ENCODE results near the gene AXIN1.

The AXIN1 gene

DNA sequence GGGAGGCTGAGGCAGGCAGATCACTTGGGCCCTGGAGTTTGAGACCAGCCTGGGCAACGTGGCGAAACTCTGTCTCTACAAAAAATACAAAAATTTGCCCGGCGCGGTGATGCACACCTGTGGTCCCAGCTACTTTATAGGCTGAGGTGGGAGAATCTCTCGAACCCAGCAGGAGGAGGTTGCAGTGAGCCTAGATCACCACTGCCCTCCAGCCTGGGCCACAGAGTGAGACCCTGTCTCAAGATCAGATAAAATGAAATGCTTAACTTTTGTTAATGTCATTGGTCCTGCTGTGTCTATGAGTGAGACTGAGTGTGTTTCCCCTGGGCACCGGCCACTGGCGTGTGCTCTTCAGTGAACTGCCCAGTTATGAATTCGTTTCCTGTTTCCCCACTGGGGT, 107.4 kb downstream of the AXIN1 start:
- DNase-seq (ENCODE audit: low read depth, low spot score), result no peak

DNA sequence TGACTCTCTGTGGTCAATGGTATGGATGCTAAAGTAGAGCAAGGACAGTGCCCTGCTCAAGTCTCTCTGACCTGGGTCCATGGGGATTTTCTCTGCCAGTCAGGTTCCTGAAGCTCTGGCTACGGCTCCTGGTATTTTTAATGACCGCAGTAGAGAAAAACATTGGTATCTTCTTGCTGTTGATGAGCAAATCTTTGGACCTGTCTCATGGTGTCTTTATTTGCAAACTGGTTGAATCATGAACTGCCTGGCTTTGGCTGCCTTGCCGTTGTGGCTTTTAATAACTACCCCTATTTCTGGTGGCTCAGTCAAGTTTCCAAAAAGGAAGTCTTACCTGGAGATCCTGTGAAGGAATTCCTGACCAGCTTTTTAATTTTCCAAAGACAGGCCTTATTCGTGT, 109.2 kb downstream of the AXIN1 start:
- DNase-seq (ENCODE audit: low read depth, low spot score), result no peak

- no peak for DNase-seq (ENCODE audit: low read depth, low spot score)
Observed at GRCh38 chr16:242281-242680, 110.2 kb downstream of the AXIN1 start.

DNA sequence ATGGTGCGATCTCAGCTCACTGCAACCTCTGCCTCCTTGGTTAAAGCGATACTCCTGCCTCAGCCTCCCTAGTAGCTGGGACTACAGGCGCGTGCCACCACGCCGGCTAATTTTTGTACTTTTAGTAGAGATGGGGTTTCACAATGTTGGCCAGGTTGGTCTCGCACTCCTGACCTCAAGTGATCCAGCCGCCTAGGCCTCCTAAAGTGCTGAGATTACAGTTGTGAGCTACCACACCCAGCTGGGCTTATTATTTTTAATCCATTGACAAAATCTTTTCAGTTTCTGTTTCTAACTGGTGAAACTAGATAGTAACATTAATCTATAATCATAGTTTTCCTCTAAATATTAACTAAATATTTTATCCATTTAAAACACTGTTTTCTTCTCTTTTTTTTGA, 112.0 kb downstream of the AXIN1 start:
- DNase-seq (ENCODE audit: low read depth, low spot score), result no peak

- no peak for DNase-seq (ENCODE audit: low read depth, low spot score)
Observed at GRCh38 chr16:239948-240277, 112.6 kb downstream of the AXIN1 start.

All from smooth muscle cell of the brain vasculature (primary cell).